Esophagus muscularis mucosa (tissue), 4 donors: Measurements from ENCODE around the gene SPARCL1. TPM values are rescaled to one million over a fixed set of nuclear protein-coding genes. Genes with fewer than 3 reads are reported as not detected.

Experiments
- DNase-seq: peaks from one replicate; pipeline ENCODE4 v3.0.0-alpha.2; 2017; ENCODE audit errors: extremely low spot score
- H3K27ac ChIP-seq, 4 donors: fragments of 200-600 bp; sonication (generic); replicated peaks in 1 of 4; 1 replicate in 3 of 4; 2 replicates in 1 of 4; pipeline ENCODE4 v1.5.1; 2016 to 2019; ENCODE audit warnings: mild to moderate bottlenecking in 1 of 4
- H3K27me3 ChIP-seq, 4 donors: fragments of 200-600 bp; sonication (generic); one replicate each; pipeline versions ENCODE4 v1.5.1 to v1.6.0; 2016 to 2019
- H3K36me3 ChIP-seq, 4 donors: fragments of 200-600 bp; sonication (generic); one replicate each; pipeline ENCODE4 v1.5.1; 2016 to 2019
- H3K4me1 ChIP-seq, 4 donors: fragments of 200-600 bp; sonication (generic); one replicate each; pipeline ENCODE4 v1.5.1; 2016 to 2019
- H3K4me3 ChIP-seq, 4 donors: fragments of 200-600 bp; sonication (generic); 1 replicate in 2 of 4; 2 replicates in 2 of 4; pipeline ENCODE4 v1.5.1; 2016 to 2019; ENCODE audit warnings: mild to moderate bottlenecking in 4 of 4, moderate library complexity in 1 of 4
- H3K9me3 ChIP-seq, 4 donors: fragments of 200-600 bp; sonication (generic); 1 replicate in 3 of 4; 2 replicates in 1 of 4; pipeline ENCODE4 v1.5.1; 2016 to 2019
- CTCF ChIP-seq, 3 experiments: fragments of 200-600 bp in 2 of 3; fragments of 450-650 bp in 1 of 3; sonication (generic) in 2 of 3; IDR thresholded peaks; one replicate each; pipeline ENCODE4 v1.5.1; 2017 to 2019; ENCODE audit warnings: antibody characterized with exemption in 3 of 3, mild to moderate bottlenecking in 2 of 3, moderate library complexity in 1 of 3
- EP300 ChIP-seq: sonication (generic); formaldehyde crosslinking; IDR thresholded peaks from one replicate; pipeline ENCODE4 v1.6.1; 2017; ENCODE audit warnings: antibody characterized with exemption
- POLR2A ChIP-seq: fragments of 450-650 bp; IDR thresholded peaks from one replicate; pipeline ENCODE4 v1.6.1; 2017; ENCODE audit warnings: antibody characterized with exemption, moderate library complexity, mild to moderate bottlenecking, low read depth
- POLR2AphosphoS5 ChIP-seq, 2 donors: sonication (generic); formaldehyde crosslinking; IDR thresholded peaks; one replicate each; pipeline ENCODE4 v1.6.1; 2017; ENCODE audit warnings: antibody characterized with exemption in 2 of 2
- WGBS: methylation state at CpG from one replicate; pipeline ENCODE4 v1.1.5; 2018; 5-methylcytosine and 5-hydroxymethylcytosine counted together
- intact Hi-C: fragments of 100-400 bp; cut with DNase I; formaldehyde crosslinking; loops from one replicate; pipeline ENCODE4 v1.15.1; 2023
- total RNA-seq, 4 donors: library from RNA; depleted of rRNA; stranded (reverse); fragments of >200 nt; gene quantifications; one replicate each; pipeline versions ENCODE4 v1.1.0 to v1.2.1, GENCODE V29; 2016

SPARCL1 gene
- total RNA-seq, 4 donors from 2014 or later, result 1,380 to 2,231 (median 1,856) TPM

GRCh38 chr4:87559090-87559837 is 30.1 kb upstream of the SPARCL1 start:
- H3K27me3 ChIP-seq, result no peaks in the 10 kb centered on the region
- DNase-seq, result no peak
- H3K9me3 ChIP-seq, result no peaks in the 10 kb centered on the region
- WGBS, result 45% methylated on average over 8 of the region's 8 CpGs
- H3K4me1 ChIP-seq, result peaks cover 0 to 11% (median 0%) of the 10 kb centered on the region in 4 donors
- H3K27ac ChIP-seq, result no peak overlapping the region
- TF ChIP-seq POLR2AphosphoS5 (IDR thresholded peaks at IDR 0.05), result peak in 1 of 2 donors; percentile 14
- TF ChIP-seq POLR2A, result no peak
- intact Hi-C loops, result no loop called here
- H3K36me3 ChIP-seq, result no peaks in the 10 kb centered on the region
- H3K4me3 ChIP-seq, result no peak overlapping the region

GRCh38 chr4:87557348-87557747 is 28.2 kb upstream of the SPARCL1 start:
- intact Hi-C loops, result no loop called here
- peaks cover 0 to 11% (median 0%) of the 10 kb centered on the region in 4 donors for H3K4me1 ChIP-seq
- H3K27ac ChIP-seq, result no peak overlapping the region
- WGBS, result 69% methylated on average over 2 of the region's 2 CpGs
- H3K4me3 ChIP-seq, result no peak overlapping the region
- H3K36me3 ChIP-seq, result no peaks in the 10 kb centered on the region
- no peaks in the 10 kb centered on the region for H3K9me3 ChIP-seq
- no peak for DNase-seq
- no peaks in the 10 kb centered on the region for H3K27me3 ChIP-seq
- no peak for TF ChIP-seq POLR2A

- Histone ChIP-seq H3K4me1 (peaks cover 0 to 11% (median 0%) of the 10 kb centered on the region in 4 donors), H3K9me3 (no peaks in the 10 kb centered on the region), H3K27ac (peak overlapping the region in 1 of 4 donors; percentile 2), H3K36me3 (no peaks in the 10 kb centered on the region), H3K4me3 (no peak overlapping the region), H3K27me3 (no peaks in the 10 kb centered on the region)
- intact Hi-C loops, result no loop called here
- DNase-seq, result peak; percentile 87
- TF ChIP-seq POLR2AphosphoS5 (IDR thresholded peaks at IDR 0.05) (peak; percentile 36 to 37), POLR2A (no peak)
- 87% methylated on average over 5 of the region's 5 CpGs for WGBS
These were observed 26.8 kb upstream of the SPARCL1 start for GRCh38 chr4:87555773-87556619.

DNA sequence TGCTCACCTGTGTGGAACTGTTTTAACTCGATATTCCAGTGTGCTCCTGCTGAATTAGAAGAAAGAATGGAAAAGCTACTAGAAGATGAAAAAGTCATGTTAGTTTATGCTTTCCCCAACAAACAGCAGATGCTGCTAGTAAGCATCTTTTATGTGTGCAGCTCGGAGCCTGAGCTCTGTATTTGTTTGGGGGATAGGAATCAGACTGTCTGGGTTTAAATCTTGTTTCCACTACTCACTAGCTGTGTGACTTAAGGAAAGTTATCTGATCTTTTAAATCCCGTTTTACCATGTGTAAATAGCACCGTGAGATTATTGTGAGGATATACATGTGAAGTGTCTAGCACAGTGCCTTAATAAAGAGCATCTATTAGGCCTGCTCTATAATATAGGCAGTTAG is 24.0 kb upstream of the SPARCL1 start:
- peaks cover 0 to 7% (median 0%) of the 10 kb centered on the region in 4 donors for H3K4me1 ChIP-seq
- WGBS, result 94% methylated on average over 4 of the region's 4 CpGs
- intact Hi-C loops, result no loop called here
- no peak overlapping the region for H3K4me3 ChIP-seq
- peak; percentile 82 for DNase-seq
- H3K36me3 ChIP-seq, result no peaks in the 10 kb centered on the region
- no peaks in the 10 kb centered on the region for H3K27me3 ChIP-seq
- no peaks in the 10 kb centered on the region for H3K9me3 ChIP-seq
- TF ChIP-seq CTCF (IDR thresholded peaks at IDR 0.05) (no peak), POLR2AphosphoS5 (IDR thresholded peaks at IDR 0.05) (no peak)
- H3K27ac ChIP-seq, result no peak overlapping the region

GRCh38 chr4:87551361-87551760 is 22.2 kb upstream of the SPARCL1 start:
- Histone ChIP-seq H3K27me3 (no peaks in the 10 kb centered on the region), H3K27ac (no peak overlapping the region), H3K9me3 (no peaks in the 10 kb centered on the region), H3K36me3 (no peaks in the 10 kb centered on the region), H3K4me3 (no peak overlapping the region), H3K4me1 (peaks cover 0 to 7% (median 0%) of the 10 kb centered on the region in 4 donors)
- TF ChIP-seq POLR2AphosphoS5 (IDR thresholded peaks at IDR 0.05) (no peak), POLR2A (no peak), EP300 (no peak), CTCF (IDR thresholded peaks at IDR 0.05) (no peak)
- 71% methylated on average over 3 of the region's 3 CpGs for WGBS
- intact Hi-C loops, result no loop called here
- DNase-seq, result peak; percentile 45
